CD14-positive monocyte (primary cell): ENCODE results near the gene SWT1. TPM values are rescaled to one million over a fixed set of nuclear protein-coding genes. Genes with fewer than 3 reads are reported as not detected.

Experiments
- DNase-seq, 3 donors: peaks; one replicate each; pipeline ENCODE4 v3.0.0-alpha.2; 2011 to 2022
- H2AFZ ChIP-seq: 2 replicates; pipeline ENCODE4 v1.6.0; 2012; ENCODE audit warnings: mild to moderate bottlenecking, low read depth, low read length, inconsistent platforms; ENCODE audit not compliant: insufficient read depth, poor library complexity, severe bottlenecking
- H3K27ac ChIP-seq, 2 donors: 1 replicate in 1 of 2; 2 replicates in 1 of 2; pipeline ENCODE4 v1.5.1; 2012 to 2013; ENCODE audit warnings: low read length in 2 of 2, control low read depth in 1 of 2, inconsistent platforms in 1 of 2, low read depth in 1 of 2, mild to moderate bottlenecking in 1 of 2
- H3K27me3 ChIP-seq, 2 donors: one replicate each; pipeline versions ENCODE4 v1.6.0 to v1.6.1; 2011 to 2013; ENCODE audit warnings: low read length in 2 of 2; ENCODE audit not compliant: control insufficient read depth in 2 of 2, insufficient read depth in 2 of 2
- H3K36me3 ChIP-seq, 2 donors: replicated peaks in 1 of 2; 1 replicate in 1 of 2; 2 replicates in 1 of 2; pipeline versions ENCODE4 v1.5.1 to v1.6.1; 2012 to 2013; ENCODE audit warnings: low read length in 2 of 2, control low read depth in 1 of 2, inconsistent platforms in 1 of 2, mild to moderate bottlenecking in 1 of 2; ENCODE audit not compliant: insufficient read depth in 2 of 2, control insufficient read depth in 1 of 2
- H3K4me1 ChIP-seq, 2 donors: 1 replicate in 1 of 2; 2 replicates in 1 of 2; pipeline versions ENCODE4 v1.5.1 to v1.6.1; 2012 to 2013; ENCODE audit warnings: low read length in 2 of 2, control low read depth in 1 of 2, inconsistent platforms in 1 of 2, mild to moderate bottlenecking in 1 of 2, moderate library complexity in 1 of 2; ENCODE audit not compliant: insufficient read depth in 2 of 2, control insufficient read depth in 1 of 2
- H3K4me2 ChIP-seq: replicated peaks from 2 replicates; pipeline ENCODE3; 2012; ENCODE audit warnings: low read length, moderate library complexity, mild to moderate bottlenecking; ENCODE audit not compliant: poor library complexity, severe bottlenecking; ENCODE audit errors: extremely low read depth
- H3K4me3 ChIP-seq, 3 experiments: fragments of 200-600 bp in 1 of 3; sonication (generic) in 1 of 3; replicated peaks in 1 of 3; 1 replicate in 2 of 3; 2 replicates in 1 of 3; pipeline ENCODE4 v1.5.1; 2011 to 2013; ENCODE audit warnings: low read length in 3 of 3, mild to moderate bottlenecking in 3 of 3, control low read depth in 2 of 3, low read depth in 2 of 3, inconsistent platforms in 1 of 3, moderate library complexity in 1 of 3
- H3K79me2 ChIP-seq: 2 replicates; pipeline ENCODE4 v1.6.0; 2012; ENCODE audit warnings: mild to moderate bottlenecking, control low read depth, inconsistent platforms, low read length, moderate library complexity; ENCODE audit not compliant: insufficient read depth
- H3K9ac ChIP-seq: 2 replicates; pipeline ENCODE4 v1.6.0; 2017; ENCODE audit warnings: low read length, mild to moderate bottlenecking; ENCODE audit not compliant: insufficient read depth, poor library complexity, severe bottlenecking
- H3K9me3 ChIP-seq, 2 donors: replicated peaks in 1 of 2; 1 replicate in 1 of 2; 2 replicates in 1 of 2; pipeline versions ENCODE4 v1.5.1 to v1.6.1; 2012 to 2013; ENCODE audit warnings: low read length in 2 of 2, control low read depth in 1 of 2; ENCODE audit not compliant: control insufficient read depth in 1 of 2, insufficient read depth in 1 of 2
- H4K20me1 ChIP-seq: 2 replicates; pipeline ENCODE4 v1.6.0; 2012; ENCODE audit warnings: mild to moderate bottlenecking, low read length, control low read depth, moderate library complexity; ENCODE audit not compliant: insufficient read depth
- H3K27ac Mint-ChIP-seq, 7 donors: one replicate each; pipeline ENCODE4 v1.8.0; 2020; ENCODE audit warnings: mild to moderate bottlenecking in 7 of 7, mixed read lengths in 7 of 7, moderate library complexity in 6 of 7, inconsistent platforms in 2 of 7
- H3K27me3 Mint-ChIP-seq, 3 donors: one replicate each; pipeline ENCODE4 v1.8.0; 2021 to 2022; ENCODE audit warnings: low read depth in 3 of 3, mild to moderate bottlenecking in 3 of 3, mixed read lengths in 3 of 3, moderate library complexity in 3 of 3, inconsistent platforms in 1 of 3
- H3K36me3 Mint-ChIP-seq, 2 donors: one replicate each; pipeline ENCODE4 v1.8.0; 2020; ENCODE audit warnings: mixed read lengths in 2 of 2, inconsistent platforms in 1 of 2, mild to moderate bottlenecking in 1 of 2
- H3K4me1 Mint-ChIP-seq: one replicate; pipeline ENCODE4 v1.8.0; 2020; ENCODE audit warnings: mild to moderate bottlenecking, mixed read lengths
- H3K4me3 Mint-ChIP-seq, 2 donors: one replicate each; pipeline ENCODE4 v1.8.0; 2020; ENCODE audit warnings: mild to moderate bottlenecking in 2 of 2, mixed read lengths in 2 of 2, moderate library complexity in 1 of 2
- H3K9me3 Mint-ChIP-seq, 7 donors: one replicate each; pipeline ENCODE4 v1.8.0; 2020 to 2022; ENCODE audit warnings: mixed read lengths in 7 of 7, mild to moderate bottlenecking in 6 of 7, moderate library complexity in 6 of 7, inconsistent platforms in 2 of 7
- CTCF ChIP-seq: fragments of 200-600 bp; IDR thresholded peaks from one replicate; pipeline ENCODE4 v1.8.0; 2022; ENCODE audit warnings: antibody characterized with exemption, mild to moderate bottlenecking
- WGBS: methylation state at CpG from one replicate; pipeline ENCODE4 v1.1.5; 2013; ENCODE audit warnings: missing lambda C conversion rate; ENCODE audit not compliant: insufficient coverage; 5-methylcytosine and 5-hydroxymethylcytosine counted together
- intact Hi-C, 2 donors: fragments of 100-400 bp; cut with micrococcal nuclease; formaldehyde crosslinking; loops; one replicate each; pipeline versions ENCODE4 v1.15.0 to v1.15.1; 2023
- polyA plus RNA-seq, 3 donors: library from polyadenylated mRNA; depleted of rRNA in 1 of 3; unstranded in 2 of 3; stranded (reverse) in 1 of 3; fragments of 300-500 nt in 2 of 3; fragments of >200 nt in 1 of 3; fragmentation: Illumina TruSeq in 2 of 3; gene quantifications; 1 replicate in 2 of 3; 2 replicates in 1 of 3; pipeline ENCODE4 v1.2.3, GENCODE V29; 2012 to 2021

SWT1 gene
- polyA plus RNA-seq, 3 donors: 0.89 to 2.8 (median 1.7) TPM

DNA sequence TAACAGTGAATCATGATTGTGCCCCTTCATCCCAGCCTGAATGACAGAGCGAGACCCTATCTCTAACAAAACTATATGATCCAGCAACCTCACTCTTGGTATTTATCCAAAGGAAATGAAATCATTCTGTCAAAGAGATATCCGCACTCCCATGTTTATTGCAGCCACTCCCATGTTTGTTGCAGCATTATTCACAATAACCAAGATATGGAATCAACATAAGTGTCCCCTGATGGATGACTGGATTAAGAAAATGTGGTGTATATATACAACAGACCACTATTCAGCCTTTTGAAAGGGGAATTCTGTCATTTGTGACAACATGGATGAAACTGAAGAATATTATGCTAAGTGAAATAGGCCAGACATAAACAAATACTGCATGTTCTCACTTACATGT lies 44.6 kb upstream of the SWT1 start:
- Histone ChIP-seq H3K4me1 (no peaks in the 10 kb centered on the region), H3K4me3 (no peak overlapping the region), H3K27me3 (no peaks in the 10 kb centered on the region), H3K36me3 (peaks cover 0 to 9% of the 10 kb centered on the region in 2 donors), H3K4me2 (no peak overlapping the region), H4K20me1 (no peaks in the 10 kb centered on the region), H3K9ac (no peak overlapping the region), H3K9me3 (peaks cover 11 to 13% of the 10 kb centered on the region in 2 donors), H3K79me2 (no peaks in the 10 kb centered on the region), H3K27ac (no peak overlapping the region), H2AFZ (no peak overlapping the region)
- DNase-seq: no peak
- H3K4me1 Mint-ChIP-seq: no peaks in the 10 kb centered on the region
- H3K9me3 Mint-ChIP-seq: peaks cover 13 to 25% (median 18%) of the 10 kb centered on the region in 7 donors
- H3K27ac Mint-ChIP-seq: peak overlapping the region in 2 of 7 donors; percentile 8 to 37
- TF ChIP-seq CTCF: no peak
- intact Hi-C loops: no loop called here
- WGBS: no CpG with 5 or more reads among the region's 2 CpGs
- peaks cover 0 to 5% (median 0%) of the 10 kb centered on the region in 3 donors for H3K27me3 Mint-ChIP-seq
- peaks cover 13 to 17% of the 10 kb centered on the region in 2 donors for H3K36me3 Mint-ChIP-seq
- H3K4me3 Mint-ChIP-seq: no peak overlapping the region

- Histone ChIP-seq H2AFZ (no peak overlapping the region), H3K79me2 (no peaks in the 10 kb centered on the region), H3K36me3 (peaks cover 72 to 99% of the 10 kb centered on the region in 2 donors), H3K9me3 (peaks cover 0 to 9% of the 10 kb centered on the region in 2 donors), H3K9ac (no peak overlapping the region), H3K4me1 (no peaks in the 10 kb centered on the region), H3K27me3 (no peaks in the 10 kb centered on the region), H3K4me3 (no peak overlapping the region), H3K4me2 (no peak overlapping the region), H4K20me1 (no peaks in the 10 kb centered on the region), H3K27ac (no peak overlapping the region)
- no peaks in the 10 kb centered on the region for H3K27me3 Mint-ChIP-seq
- peaks cover 0 to 16% (median 11%) of the 10 kb centered on the region in 7 donors for H3K9me3 Mint-ChIP-seq
- DNase-seq: no peak
- no peak overlapping the region for H3K4me3 Mint-ChIP-seq
- H3K27ac Mint-ChIP-seq: no peak overlapping the region
- H3K4me1 Mint-ChIP-seq: peaks cover 2% of the 10 kb centered on the region
- TF ChIP-seq CTCF: no peak
- intact Hi-C loops: no loop called here
- H3K36me3 Mint-ChIP-seq: peaks cover 72 to 87% of the 10 kb centered on the region in 2 donors
- 100% methylated on average over 1 of the region's 2 CpGs for WGBS
Measured at GRCh38 chr1:185129708-185130107, 27.3 kb upstream of the SWT1 start.
